Measurements from ENCODE around the gene ZNF136. TPM values are rescaled to one million over a fixed set of nuclear protein-coding genes. Genes with fewer than 3 reads are reported as not detected.

Gene ZNF136
- total and polyA plus RNA-seq, 9 of the 15 experiments (the other 6 are each of a cell fraction or from before 2014, with no cell fraction given): 1.0 to 5.3 (median 3.1) TPM

DNA sequence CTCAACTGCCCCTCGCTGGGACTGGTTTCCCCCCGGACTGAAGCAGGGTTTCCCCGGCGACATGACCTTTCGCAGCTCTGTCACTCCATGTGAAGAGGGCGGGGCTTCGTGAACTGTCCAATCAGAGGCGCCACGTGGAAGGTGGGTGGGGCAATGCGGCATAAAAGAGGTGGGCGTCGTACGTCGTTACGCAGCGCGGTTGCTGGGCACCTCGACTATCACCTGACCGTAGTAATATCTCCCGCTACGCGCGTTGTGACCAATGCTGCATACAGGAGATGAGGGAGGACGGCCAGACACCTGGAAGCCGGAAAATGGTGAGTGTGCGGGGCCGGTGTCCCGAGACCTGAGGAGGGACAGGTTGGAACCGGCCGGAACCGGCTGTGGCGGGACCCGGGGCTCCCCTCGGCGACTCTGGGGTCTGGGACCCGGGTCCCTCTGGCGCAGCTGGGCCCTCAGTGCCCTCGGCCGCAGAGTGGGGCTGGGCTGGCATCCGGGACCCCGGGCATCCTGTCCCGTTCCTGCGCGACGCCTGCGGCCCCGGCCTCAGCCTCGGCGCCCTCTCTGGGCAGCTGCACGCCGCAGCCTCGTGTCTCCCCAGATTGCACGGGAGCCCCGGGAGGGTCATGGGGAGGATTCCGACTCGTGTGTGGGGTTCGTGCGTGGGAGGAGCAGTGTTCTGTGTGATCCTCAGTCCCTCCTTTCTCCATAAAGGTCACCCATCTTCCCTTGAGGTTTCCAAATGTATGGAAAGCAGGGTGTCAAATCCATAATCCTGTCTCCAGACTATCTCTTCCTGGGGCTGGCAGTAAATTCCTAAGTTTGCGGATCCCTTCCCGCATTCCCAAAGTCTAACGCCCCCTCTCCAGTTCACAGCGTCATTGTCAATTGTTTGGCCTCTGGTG, 32.2 kb downstream of the ZNF136 start:
- ChIA-PET CTCF (ENCODE audit: low intra/inter-chr PET ratio) (no interaction called here), POLR2A (no interaction called here)
- no peak overlapping the region for H3K9ac ChIP-seq (ENCODE audit: insufficient read depth in 1 of 2, low read depth in 2 of 2, low read length in 2 of 2)
- DNase-seq (ENCODE audit: extremely low read depth in 1 of 4, low spot score in 3 of 4): no peak
- no peaks in the 10 kb centered on the region for H3K79me2 ChIP-seq (ENCODE audit: control insufficient read depth, insufficient read depth, low read length)
- H3K9me3 ChIP-seq (replicated peaks; ENCODE audit: control insufficient read depth, insufficient read depth, low read depth, low read length): peaks cover 1% of the 10 kb centered on the region
- BruUV-seq (replicated peaks): no TSS peak
- no peaks in the 10 kb centered on the region for H4K20me1 ChIP-seq (replicated peaks; ENCODE audit: control insufficient read depth, insufficient read depth, low read length)
- no peak for FAIRE-seq
- no peak overlapping the region for H2AFZ ChIP-seq (ENCODE audit: low read depth, low read length)
- in situ Hi-C loops (cut with MboI) (no loop called here), intact Hi-C loops (cut with micrococcal nuclease) (no loop called here)
- H3K27ac ChIP-seq (ENCODE audit: extremely low read depth, low read depth, low read length): no peak overlapping the region
- no peaks in the 10 kb centered on the region for H3K27me3 ChIP-seq (ENCODE audit: control insufficient read depth in 2 of 2, insufficient read depth in 2 of 2, low read length in 2 of 2)
- no peak for ATAC-seq
- no peaks in the 10 kb centered on the region for H3K36me3 ChIP-seq (ENCODE audit: control insufficient read depth, insufficient read depth, low read length)
- peaks cover 0 to 6% of the 10 kb centered on the region in 2 experiments; a peak in 1 of 5 replicates for H3K4me1 ChIP-seq (replicated peaks in 1 of 2; ENCODE audit: control insufficient read depth in 2 of 2, insufficient read depth in 2 of 2, low read length in 2 of 2)
- no peak overlapping the region for H3K4me3 ChIP-seq
- H3K9me1 ChIP-seq (ENCODE audit: control insufficient read depth, insufficient read depth, low read length): no peaks in the 10 kb centered on the region
- 62% methylated on average over 44 of the region's 62 CpGs for WGBS (ENCODE audit: insufficient coverage, low coverage, missing lambda C conversion rate)
- TF ChIP-seq NFIX (CRISPR knock-in tag; IDR thresholded peaks at IDR 0.05; ENCODE audit: low read depth): no peak
- no peak for TF ChIP-seq SMAD3 (CRISPR knock-in tag; conservative IDR thresholded peaks at IDR 0.05)
- H3K4me2 ChIP-seq (ENCODE audit: insufficient read depth, low read length): no peak overlapping the region

DNA sequence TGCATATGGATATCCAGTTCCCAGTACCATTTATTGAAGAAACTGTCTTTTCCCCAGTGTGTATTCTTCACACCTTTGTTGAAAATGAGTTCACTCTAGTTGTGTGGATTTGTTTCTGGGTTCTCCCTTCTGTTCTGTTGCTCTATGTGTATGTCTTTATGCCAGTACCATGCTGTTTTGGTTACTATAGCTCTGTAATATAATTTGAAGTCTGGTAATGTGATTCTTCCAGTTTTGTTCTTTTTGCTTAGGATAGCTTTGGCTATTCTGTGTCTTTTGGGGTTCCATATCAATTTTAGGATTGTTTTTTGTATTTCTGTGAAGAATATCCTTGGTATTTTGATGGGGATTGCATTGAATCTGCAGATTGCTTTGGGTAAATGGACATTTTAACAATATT, 35.2 kb downstream of the ZNF136 start:
- Histone ChIP-seq H3K9ac (ENCODE audit: insufficient read depth in 1 of 2, low read depth in 2 of 2, low read length in 2 of 2) (no peak overlapping the region), H3K4me2 (ENCODE audit: insufficient read depth, low read length) (no peak overlapping the region), H2AFZ (ENCODE audit: low read depth, low read length) (no peak overlapping the region), H3K9me1 (ENCODE audit: control insufficient read depth, insufficient read depth, low read length) (no peaks in the 10 kb centered on the region), H3K4me1 (replicated peaks in 1 of 2; ENCODE audit: control insufficient read depth in 2 of 2, insufficient read depth in 2 of 2, low read length in 2 of 2) (peaks cover 0 to 6% of the 10 kb centered on the region in 2 experiments; a peak in 1 of 5 replicates), H3K4me3 (no peak overlapping the region), H4K20me1 (replicated peaks; ENCODE audit: control insufficient read depth, insufficient read depth, low read length) (no peaks in the 10 kb centered on the region), H3K27me3 (ENCODE audit: control insufficient read depth in 2 of 2, insufficient read depth in 2 of 2, low read length in 2 of 2) (no peaks in the 10 kb centered on the region), H3K79me2 (ENCODE audit: control insufficient read depth, insufficient read depth, low read length) (no peaks in the 10 kb centered on the region), H3K36me3 (ENCODE audit: control insufficient read depth, insufficient read depth, low read length) (no peaks in the 10 kb centered on the region), H3K9me3 (replicated peaks; ENCODE audit: control insufficient read depth, insufficient read depth, low read depth, low read length) (peaks cover 1% of the 10 kb centered on the region; the same call in 1 of the 2 replicates), H3K27ac (ENCODE audit: extremely low read depth, low read depth, low read length) (no peak overlapping the region)
- ATAC-seq (no peak), FAIRE-seq (no peak), DNase-seq (ENCODE audit: extremely low read depth in 1 of 4, low spot score in 3 of 4) (no peak)
- in situ Hi-C loops (cut with MboI) (no loop called here), intact Hi-C loops (cut with micrococcal nuclease) (no loop called here)
- no TSS peak for BruUV-seq (replicated peaks)
- CTCF ChIA-PET (ENCODE audit: low intra/inter-chr PET ratio): no interaction called here
- TF ChIP-seq, protein P1, sequence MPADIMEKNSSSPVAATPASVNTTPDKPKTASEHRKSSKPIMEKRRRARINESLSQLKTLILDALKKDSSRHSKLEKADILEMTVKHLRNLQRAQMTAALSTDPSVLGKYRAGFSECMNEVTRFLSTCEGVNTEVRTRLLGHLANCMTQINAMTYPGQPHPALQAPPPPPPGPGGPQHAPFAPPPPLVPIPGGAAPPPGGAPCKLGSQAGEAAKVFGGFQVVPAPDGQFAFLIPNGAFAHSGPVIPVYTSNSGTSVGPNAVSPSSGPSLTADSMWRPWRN (IDR thresholded peaks at IDR 0.05; ENCODE audit: low read depth): no peak
- TF ChIP-seq RBM25 (IDR thresholded peaks at IDR 0.05; ENCODE audit: low read depth, low read length, severe bottlenecking): peak; percentile 33
- TF ChIP-seq, protein P2, sequence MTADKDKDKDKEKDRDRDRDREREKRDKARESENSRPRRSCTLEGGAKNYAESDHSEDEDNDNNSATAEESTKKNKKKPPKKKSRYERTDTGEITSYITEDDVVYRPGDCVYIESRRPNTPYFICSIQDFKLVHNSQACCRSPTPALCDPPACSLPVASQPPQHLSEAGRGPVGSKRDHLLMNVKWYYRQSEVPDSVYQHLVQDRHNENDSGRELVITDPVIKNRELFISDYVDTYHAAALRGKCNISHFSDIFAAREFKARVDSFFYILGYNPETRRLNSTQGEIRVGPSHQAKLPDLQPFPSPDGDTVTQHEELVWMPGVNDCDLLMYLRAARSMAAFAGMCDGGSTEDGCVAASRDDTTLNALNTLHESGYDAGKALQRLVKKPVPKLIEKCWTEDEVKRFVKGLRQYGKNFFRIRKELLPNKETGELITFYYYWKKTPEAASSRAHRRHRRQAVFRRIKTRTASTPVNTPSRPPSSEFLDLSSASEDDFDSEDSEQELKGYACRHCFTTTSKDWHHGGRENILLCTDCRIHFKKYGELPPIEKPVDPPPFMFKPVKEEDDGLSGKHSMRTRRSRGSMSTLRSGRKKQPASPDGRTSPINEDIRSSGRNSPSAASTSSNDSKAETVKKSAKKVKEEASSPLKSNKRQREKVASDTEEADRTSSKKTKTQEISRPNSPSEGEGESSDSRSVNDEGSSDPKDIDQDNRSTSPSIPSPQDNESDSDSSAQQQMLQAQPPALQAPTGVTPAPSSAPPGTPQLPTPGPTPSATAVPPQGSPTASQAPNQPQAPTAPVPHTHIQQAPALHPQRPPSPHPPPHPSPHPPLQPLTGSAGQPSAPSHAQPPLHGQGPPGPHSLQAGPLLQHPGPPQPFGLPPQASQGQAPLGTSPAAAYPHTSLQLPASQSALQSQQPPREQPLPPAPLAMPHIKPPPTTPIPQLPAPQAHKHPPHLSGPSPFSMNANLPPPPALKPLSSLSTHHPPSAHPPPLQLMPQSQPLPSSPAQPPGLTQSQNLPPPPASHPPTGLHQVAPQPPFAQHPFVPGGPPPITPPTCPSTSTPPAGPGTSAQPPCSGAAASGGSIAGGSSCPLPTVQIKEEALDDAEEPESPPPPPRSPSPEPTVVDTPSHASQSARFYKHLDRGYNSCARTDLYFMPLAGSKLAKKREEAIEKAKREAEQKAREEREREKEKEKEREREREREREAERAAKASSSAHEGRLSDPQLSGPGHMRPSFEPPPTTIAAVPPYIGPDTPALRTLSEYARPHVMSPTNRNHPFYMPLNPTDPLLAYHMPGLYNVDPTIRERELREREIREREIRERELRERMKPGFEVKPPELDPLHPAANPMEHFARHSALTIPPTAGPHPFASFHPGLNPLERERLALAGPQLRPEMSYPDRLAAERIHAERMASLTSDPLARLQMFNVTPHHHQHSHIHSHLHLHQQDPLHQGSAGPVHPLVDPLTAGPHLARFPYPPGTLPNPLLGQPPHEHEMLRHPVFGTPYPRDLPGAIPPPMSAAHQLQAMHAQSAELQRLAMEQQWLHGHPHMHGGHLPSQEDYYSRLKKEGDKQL (CRISPR knock-in tag; IDR thresholded peaks at IDR 0.05; ENCODE audit: borderline replicate concordance): no peak
- no peak for TF ChIP-seq ZNF41 (CRISPR knock-in tag; conservative IDR thresholded peaks at IDR 0.05)
- 0 out of 2 replicates have a peak, but pooled peaks have one; percentile 16 for TF ChIP-seq BCOR (IDR thresholded peaks at IDR 0.05)
- POLR2A ChIA-PET: no interaction called here

All from K562 (cell line).